ENCODE measurements around the gene SPACA4. TPM values are rescaled to one million over a fixed set of nuclear protein-coding genes. Genes with fewer than 3 reads are reported as not detected.
A peak's percentile ranks its signal among the peaks of the same experiment; 100 is the strongest.

Gene SPACA4
- total RNA-seq, 1 donor from 2014 or later: not detected

DNA sequence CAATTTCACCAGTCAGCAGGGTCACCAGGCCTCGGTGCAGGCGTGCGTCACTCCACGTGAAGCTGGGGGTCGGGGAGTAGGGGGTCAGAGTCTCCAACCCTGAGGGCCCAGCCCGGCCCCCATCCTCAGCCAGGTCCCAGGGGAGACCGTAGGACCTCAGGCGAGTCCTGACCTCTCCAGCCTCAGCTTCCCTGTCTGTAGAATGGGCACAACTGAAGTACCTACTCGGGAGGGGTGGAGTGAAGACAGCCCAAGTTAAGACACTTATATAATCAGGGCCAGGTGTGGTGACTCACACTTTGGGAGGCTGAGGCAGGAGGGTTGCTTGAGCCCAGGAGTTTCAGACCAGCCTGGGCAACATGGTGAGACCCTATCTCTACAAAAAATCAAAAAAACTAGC is 2.7 kb upstream of the SPACA4 start:
- no peak overlapping the region for H3K27ac ChIP-seq
- no peaks in the 10 kb centered on the region for H3K36me3 ChIP-seq
- Mint-ChIP-seq H3K9me3 (no peaks in the 10 kb centered on the region), H3K4me1 (no peaks in the 10 kb centered on the region), H3K4me3 (no peak overlapping the region), H3K27ac (no peak overlapping the region), H3K27me3 (ENCODE audit: insufficient read depth, low read depth) (peaks cover 2% of the 10 kb centered on the region), H3K36me3 (no peaks in the 10 kb centered on the region)
- H4K20me1 ChIP-seq (ENCODE audit: low read depth): no peaks in the 10 kb centered on the region
- H2AFZ ChIP-seq (replicated peaks): no peak overlapping the region
- no peaks in the 10 kb centered on the region for H3K9me3 ChIP-seq (ENCODE audit: low read depth)
- H3K27me3 ChIP-seq: no peaks in the 10 kb centered on the region
- H3K9ac ChIP-seq: no peak overlapping the region
- DNase-seq (ENCODE audit: low spot score): no peak
- TF ChIP-seq EZH2phosphoT487 (IDR thresholded peaks at IDR 0.05) (no peak), CTCF (IDR thresholded peaks at IDR 0.05) (no peak)
- H3K4me1 ChIP-seq: no peaks in the 10 kb centered on the region
- no peaks in the 10 kb centered on the region for H3K79me2 ChIP-seq (ENCODE audit: low read depth)
- H3K4me3 ChIP-seq: no peak overlapping the region
- H3K4me2 ChIP-seq: no peak overlapping the region
- no peaks in the 10 kb centered on the region for H3F3A ChIP-seq (ENCODE audit: low read depth)

DNA sequence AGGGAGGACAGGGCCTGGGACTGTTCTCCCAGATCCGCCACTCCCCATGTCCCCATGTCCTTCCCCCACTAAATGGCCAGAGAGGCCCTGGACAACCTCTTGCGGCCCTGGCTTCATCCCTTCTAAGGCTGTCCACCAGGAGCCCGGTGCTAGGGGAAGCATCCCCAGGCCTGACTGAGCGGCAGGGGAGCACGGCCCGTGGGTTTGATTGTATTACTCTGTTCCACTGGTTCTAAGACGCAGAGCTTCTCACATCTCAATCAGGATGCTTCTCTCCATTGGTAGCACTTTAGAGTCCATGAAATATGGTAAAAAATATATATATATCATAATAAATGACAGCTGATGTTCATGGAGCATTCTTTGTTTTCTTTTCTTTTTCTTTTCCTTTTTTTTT is 815 bp downstream of the SPACA4 start:
- no peaks in the 10 kb centered on the region for H3K27me3 ChIP-seq
- Mint-ChIP-seq H3K36me3 (no peaks in the 10 kb centered on the region), H3K27me3 (ENCODE audit: insufficient read depth, low read depth) (no peaks in the 10 kb centered on the region), H3K4me3 (no peak overlapping the region), H3K27ac (no peak overlapping the region), H3K4me1 (no peaks in the 10 kb centered on the region), H3K9me3 (no peaks in the 10 kb centered on the region)
- no peak overlapping the region for H3K4me3 ChIP-seq
- no peak for TF ChIP-seq EZH2phosphoT487 (IDR thresholded peaks at IDR 0.05)
- TF ChIP-seq CTCF (IDR thresholded peaks at IDR 0.05): no peak
- no peak for TF ChIP-seq EZH2 (IDR thresholded peaks at IDR 0.05)
- H3K4me2 ChIP-seq: no peak overlapping the region
- H2AFZ ChIP-seq (replicated peaks): no peak overlapping the region
- H3K4me1 ChIP-seq: no peaks in the 10 kb centered on the region
- no peaks in the 10 kb centered on the region for H3F3A ChIP-seq (ENCODE audit: low read depth)
- H3K79me2 ChIP-seq (ENCODE audit: low read depth): no peaks in the 10 kb centered on the region
- H3K9ac ChIP-seq: no peak overlapping the region
- no peaks in the 10 kb centered on the region for H3K9me3 ChIP-seq (ENCODE audit: low read depth)
- DNase-seq (ENCODE audit: low spot score): no peak
- no peaks in the 10 kb centered on the region for H4K20me1 ChIP-seq (ENCODE audit: low read depth)
- H3K36me3 ChIP-seq: no peaks in the 10 kb centered on the region
- H3K27ac ChIP-seq: no peak overlapping the region

GRCh38 chr19:48608798-48609263 is 2.3 kb downstream of the SPACA4 start:
- Mint-ChIP-seq H3K4me1 (peaks cover 4% of the 10 kb centered on the region), H3K27ac (peak overlapping the region; percentile 93), H3K27me3 (ENCODE audit: insufficient read depth, low read depth) (no peaks in the 10 kb centered on the region), H3K36me3 (no peaks in the 10 kb centered on the region), H3K4me3 (peak overlapping the region; percentile 38), H3K9me3 (no peaks in the 10 kb centered on the region)
- H3K4me3 ChIP-seq: no peak overlapping the region
- peaks cover 5% of the 10 kb centered on the region for H3K4me1 ChIP-seq
- no peak overlapping the region for H3K9ac ChIP-seq
- no peak overlapping the region for H3K27ac ChIP-seq
- H2AFZ ChIP-seq (replicated peaks): peak overlapping the region; percentile 94
- H3K36me3 ChIP-seq: no peaks in the 10 kb centered on the region
- no peaks in the 10 kb centered on the region for H3K9me3 ChIP-seq (ENCODE audit: low read depth)
- H3K79me2 ChIP-seq (ENCODE audit: low read depth): no peaks in the 10 kb centered on the region
- no peak overlapping the region for H3K4me2 ChIP-seq
- H4K20me1 ChIP-seq (ENCODE audit: low read depth): no peaks in the 10 kb centered on the region
- H3K27me3 ChIP-seq: no peaks in the 10 kb centered on the region
- DNase-seq (ENCODE audit: low spot score): peak; percentile 68
- TF ChIP-seq EZH2 (IDR thresholded peaks at IDR 0.05): no peak
- no peak for TF ChIP-seq EZH2phosphoT487 (IDR thresholded peaks at IDR 0.05)
- peak; percentile 65 for TF ChIP-seq CTCF (IDR thresholded peaks at IDR 0.05)
- peaks cover 4% of the 10 kb centered on the region for H3F3A ChIP-seq (ENCODE audit: low read depth)

All from neural progenitor cell (in vitro differentiated cells).